ENCODE measurements around the gene TRERF1.

GRCh38 chr6:42217157-42217518 is 234.6 kb downstream of the TRERF1 start:
- TF ChIP-seq CTCF (IDR thresholded peaks at IDR 0.05) (no peak), POLR2A (IDR thresholded peaks at IDR 0.05) (no peak), EP300 (IDR thresholded peaks at IDR 0.05) (no peak)
